Hepatocyte (in vitro differentiated cells): ENCODE data around the gene GALNT1.

ENCODE experiments used
- CTCF ChIP-seq: fragments of 200-600 bp; sonication (generic); IDR thresholded peaks from 2 replicates; pipeline ENCODE4 v1.5.1; 2016; ENCODE audit warnings: antibody characterized with exemption, mild to moderate bottlenecking; ENCODE audit not compliant: poor library complexity
- EZH2phosphoT487 ChIP-seq: fragments of 200-600 bp; sonication (generic); IDR thresholded peaks from one replicate; pipeline ENCODE4 v1.6.1; 2018; ENCODE audit warnings: antibody characterized with exemption, mild to moderate bottlenecking, low read depth, moderate library complexity; ENCODE audit not compliant: unreplicated experiment, severe bottlenecking

- TF ChIP-seq EZH2phosphoT487 (no peak), CTCF (no peak)
These were observed 155.2 kb downstream of the GALNT1 start for GRCh38 chr18:35736696-35737095.
